GM19397 (cell line): Measurements from ENCODE around the gene MRTO4.

Experiments
- ATAC-seq: cut with Tn5 transposase; IDR thresholded peaks from one replicate; pipeline ENCODE4 v1.9.1; 2021; ENCODE audit warnings: mild to moderate bottlenecking, moderate library complexity; ENCODE audit not compliant: unreplicated experiment

MRTO4 gene

DNA sequence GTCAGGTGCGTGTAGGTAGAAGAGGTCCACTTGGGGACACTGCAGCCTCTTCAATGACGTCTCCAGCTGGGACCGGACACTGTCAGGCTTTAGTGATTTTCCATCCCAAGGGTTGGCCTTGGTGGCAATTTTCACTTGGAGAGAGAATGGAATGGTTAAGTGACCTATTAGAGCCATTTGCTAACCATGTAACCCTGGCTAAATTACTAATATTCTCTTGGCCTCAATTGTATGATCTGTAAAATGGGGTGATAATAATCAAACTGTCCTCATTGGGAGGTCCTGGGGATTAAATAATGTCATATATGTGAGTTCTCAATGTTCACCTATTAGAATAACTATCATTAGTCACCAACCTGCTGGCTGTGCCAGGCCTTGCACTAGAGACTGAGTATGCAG lies 56.9 kb downstream of the MRTO4 start:
- no peak for ATAC-seq

DNA sequence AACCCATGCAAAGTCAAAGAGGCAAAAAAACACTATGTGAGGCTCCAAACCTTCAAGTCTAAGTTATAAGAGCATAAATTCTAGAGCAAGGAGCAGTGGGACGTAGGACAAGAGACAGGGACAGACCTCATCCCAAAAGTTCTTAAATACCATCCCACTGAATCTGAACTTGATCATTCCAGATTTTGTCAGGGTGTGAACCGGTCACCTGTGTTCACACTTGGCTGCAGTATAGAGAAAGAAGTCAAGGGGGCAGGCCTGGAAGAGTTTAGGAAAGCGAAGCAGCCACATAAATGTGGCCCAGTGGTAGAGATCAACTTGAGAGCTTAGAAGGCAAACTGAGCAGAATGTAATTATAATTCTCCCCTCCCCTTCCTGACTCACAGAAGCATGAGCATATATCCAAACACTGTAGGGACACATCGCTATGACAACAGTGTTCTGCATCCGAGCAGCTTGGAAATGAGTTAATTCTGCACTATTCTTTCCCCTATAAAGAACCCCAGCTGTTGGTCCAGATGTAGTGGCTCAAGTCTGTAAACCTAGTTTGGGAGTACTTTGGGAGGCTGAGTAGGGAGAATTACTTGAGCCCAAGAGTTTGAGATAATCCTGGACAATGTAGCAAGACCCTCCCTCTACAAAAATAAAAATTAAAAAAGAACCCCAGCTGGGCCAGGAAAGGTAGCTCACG lies 57.7 kb downstream of the MRTO4 start:
- ATAC-seq = no peak
